Measurements from ENCODE around the gene SLC22A12. TPM values are rescaled to one million over a fixed set of nuclear protein-coding genes. Genes with fewer than 3 reads are reported as not detected.

The SLC22A12 gene
- total RNA-seq, 1 experiment from 2014 or later, result not detected

GRCh38 chr11:64624883-64625481, 34.0 kb downstream of the SLC22A12 start:
- DNase-seq (ENCODE audit: low read depth), result no peak

DNA sequence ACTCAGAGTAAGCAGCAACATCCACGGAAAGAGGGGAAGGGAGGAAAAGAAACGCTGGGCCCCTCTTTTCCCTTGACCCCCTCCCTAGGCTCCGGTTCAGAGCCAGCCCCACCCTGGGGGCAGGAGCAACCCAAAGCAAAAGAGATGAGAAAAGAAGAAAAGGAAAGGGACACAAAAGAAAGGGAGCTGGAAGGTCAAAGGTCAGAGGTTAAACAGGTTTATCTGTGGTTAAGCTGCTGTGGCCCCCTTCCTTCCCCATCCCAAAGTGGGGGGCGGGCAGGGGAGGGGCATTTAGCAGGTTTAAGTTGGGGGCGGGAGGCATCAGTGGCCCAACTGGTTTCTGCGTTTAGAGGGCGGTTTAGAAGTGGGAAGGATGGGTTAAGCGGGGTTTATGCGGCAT, 35.6 kb downstream of the SLC22A12 start:
- DNase-seq (ENCODE audit: low read depth), result no peak

DNA sequence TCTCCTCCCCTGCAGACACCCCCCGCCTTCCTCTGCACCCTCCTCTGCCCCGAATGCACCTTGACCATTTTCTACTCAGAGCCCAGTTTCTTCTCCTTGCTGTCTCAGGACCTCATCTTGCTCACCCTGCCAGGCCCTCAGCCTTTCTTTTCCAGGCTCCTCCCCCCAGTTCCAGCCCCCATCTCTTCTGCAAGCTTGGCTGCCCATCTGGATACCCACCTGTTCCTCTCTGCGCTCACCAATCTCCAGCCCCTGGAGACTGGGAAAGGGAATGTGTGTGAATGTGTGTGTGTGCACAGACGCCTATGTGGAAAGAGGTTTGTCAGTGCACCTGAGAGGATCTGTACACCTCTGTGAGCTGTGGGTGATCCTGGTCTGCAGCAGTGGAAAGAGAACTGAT, 36.4 kb downstream of the SLC22A12 start:
- DNase-seq (ENCODE audit: low read depth), result no peak

DNA sequence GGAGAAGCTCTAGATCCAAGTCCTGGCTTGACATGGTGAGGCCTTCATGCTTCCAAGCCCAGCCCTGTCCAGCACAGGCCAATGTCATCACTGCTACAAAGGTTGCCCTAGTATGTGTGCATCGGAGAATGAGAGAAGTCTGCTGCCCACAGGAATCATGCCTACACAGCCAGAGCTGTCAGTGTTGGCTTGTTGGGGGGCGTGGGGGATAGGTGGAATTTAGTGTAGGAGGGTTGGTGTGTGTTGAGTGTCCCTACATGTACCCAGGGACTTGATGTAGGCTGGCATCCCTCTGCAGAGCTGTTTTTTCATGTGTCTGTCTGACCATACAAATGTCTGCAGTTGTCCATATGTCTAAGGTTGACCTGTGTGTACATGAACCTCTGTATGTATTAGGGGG, 37.6 kb downstream of the SLC22A12 start:
- DNase-seq (ENCODE audit: low read depth), result no peak

DNA sequence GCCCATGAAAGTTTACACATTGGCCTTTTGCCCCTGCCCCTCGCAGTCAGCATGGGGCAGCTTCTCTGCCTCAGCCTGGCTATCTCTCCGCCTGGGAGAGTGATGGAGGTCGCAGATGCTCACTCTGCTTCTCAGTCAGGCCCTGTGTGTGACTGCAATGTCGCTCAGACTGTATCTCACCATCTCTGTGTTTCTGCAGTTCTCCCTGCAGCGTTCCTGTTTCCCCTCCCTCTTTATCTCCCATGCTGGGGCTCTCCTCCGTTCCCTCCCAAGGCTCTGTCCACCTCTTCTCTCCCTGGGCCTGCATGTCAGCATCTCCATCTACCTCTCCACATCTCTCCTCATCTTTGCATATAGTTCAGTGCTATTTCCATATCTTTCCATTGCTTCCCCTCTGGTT, 38.1 kb downstream of the SLC22A12 start:
- no peak for DNase-seq (ENCODE audit: low read depth)

DNA sequence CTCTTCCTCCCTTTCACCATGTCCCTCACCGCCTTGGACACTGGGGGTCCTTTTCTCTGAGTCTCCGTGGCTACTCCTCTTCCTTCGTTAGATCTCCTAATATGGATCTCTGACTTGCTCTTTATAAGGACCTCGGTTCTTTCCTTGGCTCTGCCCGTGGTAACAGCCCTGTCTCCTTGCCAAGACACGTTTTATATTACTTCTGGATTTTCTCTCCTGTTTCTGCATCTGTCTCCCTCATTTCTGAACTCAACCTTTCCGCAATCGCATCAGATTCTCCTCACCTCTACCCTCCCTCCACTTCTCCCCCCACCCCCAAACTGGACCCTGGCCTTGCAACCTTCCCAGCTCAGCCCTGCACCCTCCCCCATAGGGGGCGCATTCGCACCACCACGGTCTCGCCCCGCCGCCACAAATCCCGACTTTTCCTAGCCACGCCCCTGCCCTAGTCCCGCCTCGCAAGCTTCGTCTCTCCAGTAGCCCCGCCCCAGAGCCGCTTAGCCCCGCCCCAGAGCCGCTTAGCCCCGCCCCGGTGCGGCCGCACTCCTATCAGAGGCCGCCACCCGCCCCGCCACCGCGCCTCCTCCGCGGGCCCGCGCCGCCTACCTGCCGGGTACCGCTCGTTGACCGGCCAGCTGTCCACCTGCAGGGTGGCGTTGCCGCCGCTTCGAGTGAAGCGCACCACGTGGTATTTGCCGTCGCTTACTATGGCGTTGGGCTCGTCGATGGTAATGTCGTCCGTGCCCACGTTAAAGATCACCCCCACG, 39.0 kb downstream of the SLC22A12 start:
- no peak for DNase-seq (ENCODE audit: low read depth)

- no peak for DNase-seq (ENCODE audit: low read depth)
Observed at GRCh38 chr11:64631675-64632074, 40.7 kb downstream of the SLC22A12 start.

GRCh38 chr11:64632237-64632636, 41.2 kb downstream of the SLC22A12 start:
- no peak for DNase-seq (ENCODE audit: low read depth)

- no peak for DNase-seq (ENCODE audit: low read depth)
Observed at GRCh38 chr11:64632654-64633053, 41.6 kb downstream of the SLC22A12 start.

DNA sequence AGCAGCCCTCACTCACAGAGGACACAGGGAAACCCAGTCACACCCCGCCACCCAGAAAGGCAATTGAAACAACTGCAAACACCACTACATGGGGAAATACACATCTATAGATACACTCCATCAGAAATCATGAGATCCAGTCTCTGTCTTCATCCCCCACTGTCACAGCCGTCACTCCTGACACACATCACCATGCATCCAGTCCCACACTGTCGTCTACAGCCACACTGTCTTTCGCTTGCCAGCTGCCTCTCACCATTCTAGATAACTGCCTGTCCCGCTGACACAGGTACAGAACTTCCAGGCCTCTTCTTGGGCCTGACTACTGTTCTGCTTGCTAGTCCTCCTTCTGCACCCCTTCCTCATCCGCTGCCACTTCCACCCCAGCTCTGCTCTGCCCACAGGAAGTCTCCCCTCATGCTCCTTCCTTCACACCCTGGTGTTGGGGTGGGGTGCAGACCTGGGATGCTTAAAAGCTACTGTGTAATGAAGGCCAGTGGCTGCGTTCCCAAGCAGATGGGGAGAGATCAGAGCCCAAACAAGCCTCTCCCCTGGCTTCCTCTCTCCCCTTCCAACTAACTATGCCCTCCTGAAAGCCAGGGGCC, 42.6 kb downstream of the SLC22A12 start:
- no peak for DNase-seq (ENCODE audit: low read depth)

DNA sequence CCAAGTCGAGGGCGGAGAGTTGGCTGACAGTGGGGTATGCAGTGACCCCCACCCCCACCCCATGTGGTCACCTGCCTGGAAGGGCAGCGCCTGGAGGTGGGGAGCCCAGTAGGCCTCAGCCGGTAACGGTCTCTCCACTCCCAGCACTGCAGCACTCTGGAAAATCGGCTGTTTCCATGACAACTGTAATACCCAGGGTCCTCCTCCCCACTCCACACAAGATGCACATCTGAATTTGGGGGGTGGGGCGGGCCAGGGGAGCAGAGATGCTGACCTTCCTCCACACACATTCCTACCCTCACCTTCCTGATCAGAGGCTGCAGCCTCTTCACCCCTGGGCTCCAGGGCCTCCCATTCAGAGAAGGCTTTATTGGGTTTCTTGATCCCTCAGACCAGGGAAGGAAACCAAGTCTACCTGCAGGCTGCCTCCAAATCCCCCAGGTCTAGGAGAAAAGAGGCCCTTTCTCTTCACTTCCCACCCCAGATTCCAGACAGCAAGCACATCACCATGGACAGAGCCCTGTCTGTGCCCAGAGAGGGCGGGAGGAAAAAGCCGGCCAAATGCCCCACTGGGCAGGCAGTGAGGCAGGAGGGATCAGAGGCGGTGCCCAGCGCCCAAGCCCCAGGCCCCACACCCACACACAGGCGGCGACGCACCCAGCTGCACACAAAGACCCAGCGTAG, 46.5 kb downstream of the SLC22A12 start:
- DNase-seq (ENCODE audit: low read depth), result no peak

DNA sequence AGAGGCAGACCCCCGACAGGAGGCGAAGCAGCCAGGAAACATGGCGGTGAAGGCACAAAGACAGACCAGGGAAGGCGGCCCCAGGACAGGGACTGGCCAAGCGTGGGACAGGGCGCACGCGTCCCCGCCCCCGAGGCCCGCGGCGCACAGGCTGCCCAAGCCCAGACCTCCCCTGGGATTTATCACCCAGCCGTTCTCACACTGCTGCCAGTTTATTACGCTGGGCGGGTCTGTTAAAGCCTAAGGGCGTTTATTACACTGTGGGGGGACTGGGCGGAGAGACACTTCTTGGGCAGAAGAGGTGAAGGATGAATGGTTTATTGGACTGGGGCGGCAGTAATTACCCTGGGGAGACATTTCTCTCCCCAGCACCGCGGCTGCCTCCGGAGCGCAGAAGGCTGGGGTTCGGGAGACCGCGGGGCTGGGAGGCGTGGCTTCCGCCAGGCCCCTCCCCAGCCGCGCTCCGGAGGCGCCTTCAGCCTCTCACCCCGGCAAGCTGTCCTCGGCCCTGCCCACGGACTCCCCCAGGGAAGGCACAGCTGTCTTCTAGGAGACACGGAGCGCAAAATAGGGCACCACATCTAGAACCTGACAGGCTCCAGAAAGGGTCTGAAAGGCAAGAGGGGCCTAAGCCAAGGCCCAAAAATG, 47.1 kb downstream of the SLC22A12 start:
- DNase-seq (ENCODE audit: low read depth), result no peak

DNA sequence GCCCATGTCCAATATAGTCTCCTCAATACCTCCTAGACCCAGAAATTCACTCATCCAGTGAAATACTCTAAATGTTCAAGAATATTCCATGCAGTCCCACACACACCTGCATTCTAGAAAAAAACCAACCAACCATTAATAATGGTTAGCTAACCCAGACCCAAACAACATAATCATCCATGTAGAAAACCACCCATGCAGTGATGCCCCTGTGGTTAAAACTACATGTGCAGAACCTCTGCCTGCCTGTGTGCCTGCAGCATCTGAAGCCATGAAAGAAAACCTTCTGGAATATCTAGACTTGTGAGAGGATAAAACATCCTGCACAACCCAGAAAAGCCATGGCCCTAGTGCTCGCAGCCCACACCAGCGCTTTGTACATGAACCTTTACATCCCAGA, 47.8 kb downstream of the SLC22A12 start:
- no peak for DNase-seq (ENCODE audit: low read depth)

DNA sequence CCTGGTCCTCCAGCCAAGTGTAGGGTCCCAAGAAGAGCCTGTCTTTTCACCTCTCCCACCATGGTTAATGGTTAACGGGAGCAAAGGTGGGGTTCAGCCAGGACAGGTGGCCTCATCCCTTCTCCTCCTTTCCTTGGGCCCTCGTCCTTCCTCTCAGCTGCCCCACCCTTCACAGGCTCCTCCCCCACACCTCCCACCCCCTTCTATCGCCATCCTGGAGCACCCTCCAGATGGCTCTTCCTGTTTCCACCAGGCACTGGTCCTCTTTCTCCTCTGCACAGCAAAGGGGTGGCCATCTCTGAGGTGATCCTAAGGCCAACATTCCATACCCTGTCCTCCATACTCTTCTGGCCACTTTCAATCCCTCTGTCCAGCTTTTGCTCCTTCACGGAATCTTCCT, 48.9 kb downstream of the SLC22A12 start:
- no peak for DNase-seq (ENCODE audit: low read depth)

- DNase-seq (ENCODE audit: low read depth), result no peak
Observed at GRCh38 chr11:64641596-64642417, 50.8 kb downstream of the SLC22A12 start.

- DNase-seq (ENCODE audit: low read depth), result no peak
Observed at GRCh38 chr11:64642418-64642735, 51.4 kb downstream of the SLC22A12 start.

DNA sequence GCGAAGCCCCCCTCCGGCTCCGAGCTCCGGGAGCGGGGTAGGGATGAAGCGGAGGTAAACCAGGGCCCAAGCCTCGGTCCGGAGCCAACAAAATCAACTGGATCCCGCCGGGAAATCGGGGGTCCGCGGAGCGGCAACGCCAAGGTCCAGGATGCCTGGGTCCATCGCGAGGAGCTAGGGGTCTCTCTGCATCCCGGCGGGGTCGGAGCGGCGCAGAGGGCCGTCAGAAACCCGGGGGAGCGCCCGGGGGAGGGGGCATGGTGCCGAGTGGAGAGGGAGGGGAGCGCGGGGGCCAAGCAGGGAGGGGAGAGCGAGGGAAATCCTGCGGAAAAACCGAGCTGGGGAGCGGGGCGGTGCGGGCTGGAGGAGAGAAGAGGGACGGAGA, 51.8 kb downstream of the SLC22A12 start:
- DNase-seq (ENCODE audit: low read depth), result no peak

GRCh38 chr11:64643256-64643881, 52.3 kb downstream of the SLC22A12 start:
- DNase-seq (ENCODE audit: low read depth), result peak; percentile 30

DNA sequence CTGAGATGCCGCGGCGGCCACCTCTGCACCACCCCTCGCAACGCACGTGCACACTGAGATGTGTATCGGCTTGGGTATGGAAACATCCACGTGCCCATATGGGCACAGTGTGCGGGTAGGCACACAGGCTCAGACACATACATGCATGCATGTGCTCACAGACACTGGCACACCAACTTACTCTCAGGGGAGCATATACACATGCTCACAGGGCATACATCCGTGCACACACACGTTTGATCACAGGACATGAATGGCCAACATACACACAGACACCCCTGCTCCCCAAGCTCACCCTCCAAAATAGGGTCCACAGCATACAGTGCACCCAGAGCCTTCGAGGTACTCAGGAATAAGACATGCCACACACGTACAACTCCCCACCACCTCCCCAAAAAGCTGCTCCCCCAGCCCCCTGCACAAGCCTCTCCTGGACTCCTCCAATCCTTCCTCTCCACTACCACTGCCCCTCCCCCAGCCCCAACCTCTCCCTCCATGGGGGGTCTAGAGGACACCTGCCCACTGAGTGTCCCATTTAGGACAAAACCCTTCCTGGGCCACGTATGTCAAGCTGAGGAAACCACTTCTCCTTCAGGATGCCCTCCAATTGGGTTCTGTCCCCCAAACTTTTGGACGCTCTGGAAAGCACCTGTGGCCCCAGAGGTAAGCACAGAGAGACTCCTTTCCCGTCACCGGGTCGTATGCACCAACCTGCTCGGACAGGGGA, 53.1 kb downstream of the SLC22A12 start:
- no peak for DNase-seq (ENCODE audit: low read depth)

- peak; percentile 11 for DNase-seq (ENCODE audit: low read depth)
Observed at GRCh38 chr11:64644647-64645275, 53.7 kb downstream of the SLC22A12 start.

Measured in Daoy (cell line).